ENCODE results near the gene TRPM6. TPM values are rescaled to one million over a fixed set of nuclear protein-coding genes. Genes with fewer than 3 reads are reported as not detected.
"Not testable (repeated sequence)": the region's sequence is repeated elsewhere in the genome, so short reads cannot be mapped to it uniquely, and the experiment has no call there.

Gene TRPM6, protein sequence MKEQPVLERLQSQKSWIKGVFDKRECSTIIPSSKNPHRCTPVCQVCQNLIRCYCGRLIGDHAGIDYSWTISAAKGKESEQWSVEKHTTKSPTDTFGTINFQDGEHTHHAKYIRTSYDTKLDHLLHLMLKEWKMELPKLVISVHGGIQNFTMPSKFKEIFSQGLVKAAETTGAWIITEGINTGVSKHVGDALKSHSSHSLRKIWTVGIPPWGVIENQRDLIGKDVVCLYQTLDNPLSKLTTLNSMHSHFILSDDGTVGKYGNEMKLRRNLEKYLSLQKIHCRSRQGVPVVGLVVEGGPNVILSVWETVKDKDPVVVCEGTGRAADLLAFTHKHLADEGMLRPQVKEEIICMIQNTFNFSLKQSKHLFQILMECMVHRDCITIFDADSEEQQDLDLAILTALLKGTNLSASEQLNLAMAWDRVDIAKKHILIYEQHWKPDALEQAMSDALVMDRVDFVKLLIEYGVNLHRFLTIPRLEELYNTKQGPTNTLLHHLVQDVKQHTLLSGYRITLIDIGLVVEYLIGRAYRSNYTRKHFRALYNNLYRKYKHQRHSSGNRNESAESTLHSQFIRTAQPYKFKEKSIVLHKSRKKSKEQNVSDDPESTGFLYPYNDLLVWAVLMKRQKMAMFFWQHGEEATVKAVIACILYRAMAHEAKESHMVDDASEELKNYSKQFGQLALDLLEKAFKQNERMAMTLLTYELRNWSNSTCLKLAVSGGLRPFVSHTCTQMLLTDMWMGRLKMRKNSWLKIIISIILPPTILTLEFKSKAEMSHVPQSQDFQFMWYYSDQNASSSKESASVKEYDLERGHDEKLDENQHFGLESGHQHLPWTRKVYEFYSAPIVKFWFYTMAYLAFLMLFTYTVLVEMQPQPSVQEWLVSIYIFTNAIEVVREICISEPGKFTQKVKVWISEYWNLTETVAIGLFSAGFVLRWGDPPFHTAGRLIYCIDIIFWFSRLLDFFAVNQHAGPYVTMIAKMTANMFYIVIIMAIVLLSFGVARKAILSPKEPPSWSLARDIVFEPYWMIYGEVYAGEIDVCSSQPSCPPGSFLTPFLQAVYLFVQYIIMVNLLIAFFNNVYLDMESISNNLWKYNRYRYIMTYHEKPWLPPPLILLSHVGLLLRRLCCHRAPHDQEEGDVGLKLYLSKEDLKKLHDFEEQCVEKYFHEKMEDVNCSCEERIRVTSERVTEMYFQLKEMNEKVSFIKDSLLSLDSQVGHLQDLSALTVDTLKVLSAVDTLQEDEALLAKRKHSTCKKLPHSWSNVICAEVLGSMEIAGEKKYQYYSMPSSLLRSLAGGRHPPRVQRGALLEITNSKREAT (N-terminal part only)
- total RNA-seq (2014; rRNA removed; shearing (Covaris generic)), result under 0.01 TPM in 1 of 2 replicates, not detected in the other

DNA sequence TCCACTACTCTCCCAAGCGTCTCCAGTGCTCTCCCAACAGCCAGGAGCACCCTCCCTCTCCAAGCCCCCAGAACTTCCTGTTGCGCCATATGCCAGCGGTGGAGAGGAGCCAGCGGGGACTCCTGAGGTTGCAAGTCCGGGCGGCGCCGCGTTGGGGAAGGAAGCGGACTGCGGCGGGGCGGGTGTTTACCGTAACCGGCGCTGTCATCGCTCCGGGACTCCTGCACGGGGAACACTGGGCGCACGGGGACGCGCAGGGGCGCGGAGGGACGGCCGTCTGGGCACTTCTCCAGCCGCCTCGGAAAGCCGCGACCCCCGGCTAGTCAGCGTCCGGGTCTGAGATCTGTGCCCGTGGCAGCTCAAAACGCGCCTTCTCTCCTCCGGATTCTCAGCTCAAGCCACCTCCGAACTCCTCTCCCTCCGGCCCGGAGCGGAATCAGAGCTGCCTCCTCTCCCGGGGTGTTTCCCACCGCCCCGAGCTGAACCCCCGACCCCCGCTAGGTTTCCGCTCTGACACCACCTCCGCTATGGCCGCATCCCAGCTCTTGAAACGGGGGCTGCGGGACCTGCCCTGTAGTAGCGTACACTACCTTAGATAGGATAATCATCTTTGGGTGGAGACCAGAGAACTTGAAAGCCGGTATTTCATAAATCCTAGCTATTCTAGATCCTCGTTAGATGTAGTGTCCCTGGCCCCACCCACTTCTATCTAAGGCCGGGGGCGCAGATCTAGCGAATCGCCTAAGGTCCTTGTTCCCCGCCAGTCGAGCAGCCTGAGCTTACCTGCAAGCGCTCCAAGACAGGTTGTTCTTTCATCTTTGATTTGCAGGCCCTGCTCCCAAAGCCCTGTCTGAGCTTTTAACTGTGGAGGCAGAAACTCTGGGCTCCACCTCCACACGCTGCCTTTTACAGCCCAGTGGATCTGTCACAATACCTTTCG lies at the start of gene TRPM6:
Gene TRPM6 (minus strand): TSS at position 881 of the 940 bp plus-strand sequence. CDS start 65 bp downstream, at position 816.
- peak; percentile 69 for DNase-seq (ENCODE audit: low read depth)

DNA sequence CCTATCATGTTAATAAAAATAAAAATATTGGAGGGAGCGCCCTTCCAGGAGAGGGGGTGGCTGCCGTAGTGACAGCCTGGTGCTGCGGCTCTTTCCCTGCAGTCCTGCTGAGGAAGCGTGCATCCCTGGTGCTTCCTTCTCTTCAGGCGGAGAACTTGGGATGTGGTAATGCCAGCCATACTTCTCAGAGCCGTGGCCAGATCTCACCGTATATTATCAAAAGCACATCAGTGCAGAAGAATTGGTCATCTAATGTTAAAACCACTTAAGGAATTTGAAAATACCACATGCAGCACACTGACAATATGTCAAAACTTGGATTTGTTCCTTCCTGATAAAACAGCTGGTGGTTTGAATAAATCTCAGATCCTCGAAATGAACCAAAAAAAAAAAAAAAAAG lies 47.3 kb upstream of the TRPM6 start:
- DNase-seq (ENCODE audit: low read depth), result peak; percentile 2

DNA sequence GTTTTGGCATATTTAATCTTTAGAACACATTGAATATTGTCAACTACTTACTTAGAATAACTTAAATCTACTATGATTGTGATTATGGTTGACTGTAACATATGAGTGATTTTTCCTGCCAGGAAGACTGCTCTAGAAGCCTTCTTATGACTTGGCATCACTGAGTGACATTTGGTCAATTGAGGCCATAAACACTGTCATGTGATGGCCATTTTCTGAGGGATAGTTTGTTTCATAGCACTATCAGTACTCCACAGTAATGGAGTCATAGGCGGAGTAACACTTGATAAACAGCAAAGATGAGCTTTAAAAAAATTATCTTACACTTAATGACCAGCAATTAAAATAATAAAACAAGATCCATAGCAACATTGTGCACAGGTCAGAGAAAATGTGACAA lies 34.0 kb upstream of the TRPM6 start:
- DNase-seq (ENCODE audit: low read depth), result no peak

DNA sequence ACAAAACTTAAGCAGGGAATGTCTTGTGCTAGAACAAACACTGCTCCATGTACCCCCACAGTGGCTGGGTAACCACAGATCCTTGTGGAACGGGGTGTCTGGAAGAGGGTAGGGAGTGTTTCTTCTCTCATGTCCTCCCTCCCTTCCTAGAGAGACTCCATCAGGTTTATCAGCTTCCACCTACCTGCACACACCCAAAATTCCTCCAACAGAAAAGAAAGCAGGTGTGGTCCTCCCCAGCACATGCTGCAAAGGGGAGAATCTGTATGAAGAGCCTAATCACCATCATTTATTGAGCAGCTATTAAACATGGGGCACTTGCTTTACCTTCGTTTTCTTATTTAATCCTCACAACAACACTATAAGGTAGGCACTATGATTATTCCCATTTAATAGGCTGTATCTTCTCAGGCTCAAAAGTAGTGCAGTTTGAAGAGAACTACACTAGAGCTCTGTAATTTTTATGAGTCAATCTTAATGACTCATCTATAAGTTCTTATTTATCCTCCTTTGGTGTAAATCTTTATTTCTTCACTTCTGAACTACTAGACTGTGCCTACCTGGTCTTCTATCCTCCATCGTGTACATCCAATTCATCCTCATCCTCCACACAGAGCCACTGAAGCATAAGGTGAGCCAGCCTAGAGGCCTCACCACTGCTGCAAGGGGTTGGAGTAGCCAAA lies 33.4 kb upstream of the TRPM6 start:
- no peak for DNase-seq (ENCODE audit: low read depth)

DNA sequence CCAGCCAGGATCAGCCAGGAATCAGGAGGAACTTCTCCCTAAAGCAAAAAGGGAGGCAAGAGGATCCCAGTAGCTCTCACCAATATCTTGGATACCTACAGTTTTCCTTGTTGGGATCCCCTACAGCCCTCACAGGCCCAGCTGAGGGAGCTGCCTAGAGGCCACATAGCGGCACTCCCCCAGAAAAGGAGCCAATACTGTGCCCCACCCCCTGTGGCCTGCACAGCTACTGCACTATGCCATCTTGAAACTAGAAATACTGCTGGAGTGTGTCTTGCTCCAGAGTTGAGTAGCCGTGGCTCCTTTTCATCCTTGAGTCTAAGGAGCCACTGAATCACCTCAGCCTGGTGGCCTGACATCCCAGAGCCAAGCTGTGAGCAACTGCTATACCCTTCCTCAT lies 22.3 kb upstream of the TRPM6 start:
- no peak for DNase-seq (ENCODE audit: low read depth)

DNA sequence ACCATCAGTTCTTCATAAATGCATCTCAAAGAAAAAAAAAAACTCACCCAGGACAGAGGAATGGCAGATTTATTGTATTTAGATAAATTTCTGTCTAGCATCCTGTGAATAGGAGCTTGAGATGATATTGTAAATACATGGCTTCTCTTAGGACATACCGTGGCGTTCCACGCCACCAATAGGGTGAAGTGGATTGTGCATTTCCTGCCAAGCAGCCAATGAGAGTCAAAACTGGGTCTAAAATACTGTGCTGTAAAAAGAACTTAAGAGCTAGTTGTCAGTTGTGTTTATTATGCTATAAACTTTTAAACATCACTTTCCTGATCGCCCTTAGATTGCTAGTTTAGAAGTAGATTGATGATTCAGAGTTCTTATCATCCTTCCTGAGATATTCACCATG lies 20.9 kb upstream of the TRPM6 start:
- DNase-seq (ENCODE audit: low read depth), result no peak

DNA sequence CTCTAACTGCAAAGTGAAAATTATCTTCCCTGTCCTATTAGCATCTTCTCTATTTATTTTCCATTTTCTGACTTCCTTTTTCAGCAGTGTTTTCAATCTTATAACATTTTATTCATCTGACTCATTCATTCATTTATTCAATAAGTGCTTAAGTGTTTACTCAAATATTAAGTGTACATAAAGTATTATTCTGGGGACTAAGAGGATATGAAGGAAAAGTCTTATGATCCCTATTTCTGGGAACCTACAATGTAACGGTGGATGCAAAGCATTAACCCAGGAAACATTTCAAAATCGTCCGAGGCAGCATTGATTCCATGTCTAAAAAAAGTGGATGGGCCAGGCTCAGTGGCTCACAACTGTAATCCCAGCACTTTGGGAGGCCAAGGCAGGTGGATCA lies 19.4 kb upstream of the TRPM6 start:
- no peak for DNase-seq (ENCODE audit: low read depth)

DNA sequence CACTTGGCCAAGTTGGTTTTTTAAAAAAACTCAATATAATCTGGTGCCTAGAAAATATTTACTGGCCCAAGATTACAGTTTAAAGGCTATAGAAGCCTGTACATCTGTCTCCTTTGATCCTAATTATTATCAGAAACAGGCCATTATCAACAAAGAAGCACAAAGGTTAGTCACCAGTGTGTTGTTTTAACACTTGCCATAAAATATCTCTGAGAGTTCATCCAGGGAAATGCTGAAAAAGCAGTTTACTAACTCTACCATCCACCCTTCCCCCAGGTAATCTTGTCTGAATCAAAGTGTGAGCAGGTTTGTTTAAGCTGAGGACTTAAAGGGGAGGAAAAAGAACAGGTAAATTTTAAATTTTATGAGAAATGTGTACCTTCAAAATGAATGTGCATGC lies 13.3 kb upstream of the TRPM6 start:
- DNase-seq (ENCODE audit: low read depth), result no peak

DNA sequence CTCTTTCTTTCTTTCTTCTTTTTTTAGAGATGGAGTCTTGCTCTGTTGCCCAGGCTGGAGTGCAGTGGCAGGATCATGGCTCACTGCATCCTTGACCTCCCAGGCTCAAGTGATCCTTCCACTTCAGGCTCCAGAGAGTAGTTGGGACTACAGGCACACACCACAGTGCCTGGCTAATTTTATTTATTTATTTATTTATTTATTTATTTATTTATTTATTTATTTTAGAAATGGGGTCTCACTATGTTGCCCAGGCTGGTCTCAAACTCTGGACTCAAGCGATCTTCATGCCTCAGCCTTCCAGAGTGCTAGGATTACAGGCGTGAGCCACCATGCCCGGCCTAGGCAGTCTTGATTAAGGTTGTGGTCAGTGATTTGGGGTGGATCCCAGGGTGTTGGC lies 728 bp upstream of the TRPM6 start:
- DNase-seq (ENCODE audit: low read depth), result not testable (repeated sequence)

DNA sequence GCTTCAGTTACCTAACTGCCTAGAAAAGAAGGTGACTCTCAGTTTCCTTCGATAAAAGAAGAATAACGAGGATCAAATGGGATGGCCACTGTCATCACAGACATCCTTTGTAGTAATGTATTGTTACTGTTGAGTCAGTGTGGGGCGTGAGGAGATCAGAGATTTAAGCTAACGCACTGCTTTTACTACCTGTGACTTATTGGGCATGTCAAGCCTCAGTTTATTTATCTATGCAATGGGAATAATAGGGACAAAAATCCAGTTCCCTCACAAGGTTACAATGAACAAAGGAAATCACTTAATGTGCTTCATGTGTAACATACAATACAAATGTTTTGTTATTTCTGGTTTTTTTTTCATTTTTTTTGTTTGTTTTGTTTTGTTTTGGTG lies 255 bp upstream of the TRPM6 start:
- DNase-seq (ENCODE audit: low read depth), result no peak

DNA sequence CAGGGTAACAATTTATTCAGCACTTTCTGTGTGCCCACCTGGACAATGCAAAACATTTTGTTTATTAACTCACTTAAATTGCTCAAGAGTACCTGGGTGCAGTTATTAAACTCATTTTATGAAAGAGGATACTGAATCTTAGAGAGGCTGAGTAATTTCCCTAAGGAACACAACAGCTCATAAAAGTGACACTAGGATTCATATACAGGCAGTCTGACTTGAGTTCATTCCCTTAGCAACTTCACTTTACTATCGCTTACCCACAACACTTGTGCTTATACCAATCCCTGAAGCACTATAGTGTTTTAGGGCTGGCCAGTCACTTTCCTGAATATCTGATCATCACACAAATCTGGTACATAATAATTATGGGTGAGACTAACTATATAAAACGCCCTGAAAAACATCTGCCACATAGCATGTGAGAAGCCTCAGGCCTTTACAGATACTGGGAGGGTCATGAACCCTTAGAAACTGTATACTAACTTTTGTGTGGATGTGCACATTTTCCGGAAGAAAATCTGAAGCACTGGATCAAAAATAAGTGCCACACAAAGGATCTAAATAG lies 11.3 kb downstream of the TRPM6 start:
- DNase-seq (ENCODE audit: low read depth), result no peak

DNA sequence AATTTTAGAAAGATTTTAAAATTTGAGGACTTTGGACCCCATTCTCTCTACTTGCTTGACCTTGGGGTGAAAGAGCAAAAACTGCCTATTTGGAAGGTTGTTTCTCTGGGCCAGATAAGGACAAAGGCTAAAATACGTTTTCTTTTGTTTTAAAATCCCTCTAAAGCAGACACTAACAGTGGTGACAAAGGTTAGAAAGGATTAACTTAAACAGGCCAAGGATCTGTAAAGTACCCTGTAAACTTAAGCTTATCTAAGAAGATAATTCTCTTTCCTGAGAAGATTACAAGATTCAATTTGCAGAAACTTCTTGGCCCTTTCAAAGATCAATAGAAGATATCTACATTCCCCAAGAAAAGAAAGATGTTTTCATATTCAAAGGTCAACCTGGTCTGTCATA lies 12.1 kb downstream of the TRPM6 start:
- no peak for DNase-seq (ENCODE audit: low read depth)

DNA sequence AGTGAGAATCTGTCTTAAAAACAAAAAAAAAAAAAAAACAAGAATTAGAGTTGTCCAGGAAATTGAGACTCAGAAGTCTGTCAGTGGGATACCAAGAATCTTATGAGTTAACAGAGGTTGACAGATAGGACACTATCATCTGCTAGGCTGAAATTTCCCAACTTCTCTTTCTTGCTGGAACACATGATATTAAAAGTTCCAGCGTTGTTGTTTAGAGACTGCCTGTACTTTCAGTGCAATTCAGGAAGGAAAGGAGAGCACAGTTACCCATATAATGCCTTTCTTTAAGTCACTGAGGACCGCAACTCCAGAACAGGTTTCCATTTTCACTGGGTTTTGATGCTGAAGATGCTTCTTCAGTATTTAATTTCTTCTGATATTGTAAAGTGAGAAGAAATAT lies 13.5 kb downstream of the TRPM6 start:
- DNase-seq (ENCODE audit: low read depth), result no peak

DNA sequence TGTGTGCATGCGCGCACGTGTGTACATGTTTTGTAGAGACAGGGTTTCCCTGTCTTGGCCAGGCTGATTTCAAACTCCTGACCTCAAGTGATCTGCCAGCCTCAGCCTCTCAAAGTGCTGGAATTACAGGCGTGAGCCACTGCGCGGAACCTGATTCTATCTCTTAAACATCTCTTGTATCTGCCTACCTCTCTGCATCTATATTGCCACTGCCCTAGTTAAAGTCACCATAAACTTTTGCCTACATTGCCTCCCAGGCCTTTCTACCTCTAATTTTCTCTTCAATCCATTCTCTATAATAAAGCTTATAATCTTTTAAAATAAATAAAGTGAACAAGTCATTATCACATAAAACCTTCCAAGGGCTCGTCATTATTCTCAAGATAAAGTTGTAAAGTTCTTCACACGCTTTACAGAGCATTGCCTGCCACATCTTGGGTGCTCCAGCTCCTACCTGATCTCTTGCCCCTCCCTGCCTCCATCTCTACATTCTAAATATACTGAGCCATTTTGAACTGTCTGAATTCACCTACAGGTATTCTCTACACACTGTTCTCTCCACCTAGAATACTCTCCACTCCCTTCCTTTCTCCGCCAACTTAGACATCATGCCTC lies 15.0 kb downstream of the TRPM6 start:
- DNase-seq (ENCODE audit: low read depth), result no peak

DNA sequence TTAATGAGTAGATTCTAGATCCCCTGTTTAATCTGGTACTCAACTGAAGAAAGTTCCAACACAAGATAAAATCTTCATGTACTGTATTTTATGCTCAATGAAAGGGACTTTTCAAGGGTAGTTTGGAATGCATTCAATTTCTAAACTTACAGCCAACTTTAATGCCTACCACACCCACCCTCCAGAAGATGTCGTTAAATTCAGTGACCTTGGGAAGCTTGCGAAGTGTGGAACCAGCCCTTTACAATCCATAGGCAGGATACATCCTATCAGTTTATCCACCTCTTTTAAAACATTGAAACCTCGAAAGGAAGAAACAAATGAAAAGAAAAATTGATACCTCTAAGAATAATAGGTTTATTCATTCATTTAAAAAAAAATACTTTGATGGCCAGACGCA lies 20.2 kb downstream of the TRPM6 start:
- DNase-seq (ENCODE audit: low read depth), result no peak

DNA sequence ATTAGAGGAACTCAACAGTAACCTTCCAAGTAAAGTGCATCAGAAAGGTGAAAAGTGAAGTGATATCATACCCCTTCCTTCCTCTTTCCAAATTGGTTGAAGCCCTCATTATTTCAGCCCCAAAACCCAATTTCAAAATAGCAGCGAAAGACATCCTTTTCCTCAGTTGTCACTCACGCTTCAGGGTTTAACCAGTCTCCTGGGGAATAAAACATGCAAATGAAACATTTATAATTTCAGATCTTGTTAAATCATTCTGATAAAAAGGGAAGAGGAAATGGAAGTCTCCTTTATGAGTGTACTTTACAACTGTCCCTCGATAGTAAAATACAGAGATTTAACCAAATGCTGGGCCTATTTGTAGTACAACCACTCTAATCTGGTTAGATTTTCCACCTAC lies 22.5 kb downstream of the TRPM6 start:
- DNase-seq (ENCODE audit: low read depth), result no peak

DNA sequence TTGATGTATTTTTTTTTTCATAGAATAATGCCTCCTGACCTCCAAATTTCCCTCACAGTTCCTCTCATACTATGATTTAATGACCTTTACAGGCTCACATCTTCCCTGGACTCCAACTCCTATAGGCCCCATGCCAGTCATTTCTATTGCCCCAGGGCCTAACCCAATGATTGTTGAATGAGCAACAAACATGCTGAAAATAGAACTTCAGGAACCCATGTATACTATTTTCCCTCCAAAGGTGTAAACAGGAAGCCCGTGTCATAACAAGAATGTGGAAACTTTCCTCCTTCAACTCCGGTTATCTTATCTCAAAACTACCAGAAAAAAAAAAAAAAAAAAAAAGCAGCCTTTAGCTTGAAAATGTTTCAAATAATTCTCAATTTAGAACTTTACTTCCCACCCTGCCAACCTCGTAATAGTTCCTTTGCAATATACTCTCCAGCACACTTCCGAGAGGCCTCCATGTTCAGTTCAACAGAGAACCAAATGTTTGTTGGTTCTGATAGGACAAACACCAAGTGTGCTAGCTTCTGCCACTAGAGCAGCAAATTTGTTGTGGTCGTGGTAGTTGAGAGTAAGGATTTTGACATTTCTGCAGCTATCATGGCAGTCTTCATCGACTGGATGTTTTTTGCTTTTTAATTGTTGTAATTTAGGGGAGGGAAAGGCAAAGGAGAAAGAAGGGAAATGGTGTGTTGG lies 25.8 kb downstream of the TRPM6 start:
- no peak for DNase-seq (ENCODE audit: low read depth)

DNA sequence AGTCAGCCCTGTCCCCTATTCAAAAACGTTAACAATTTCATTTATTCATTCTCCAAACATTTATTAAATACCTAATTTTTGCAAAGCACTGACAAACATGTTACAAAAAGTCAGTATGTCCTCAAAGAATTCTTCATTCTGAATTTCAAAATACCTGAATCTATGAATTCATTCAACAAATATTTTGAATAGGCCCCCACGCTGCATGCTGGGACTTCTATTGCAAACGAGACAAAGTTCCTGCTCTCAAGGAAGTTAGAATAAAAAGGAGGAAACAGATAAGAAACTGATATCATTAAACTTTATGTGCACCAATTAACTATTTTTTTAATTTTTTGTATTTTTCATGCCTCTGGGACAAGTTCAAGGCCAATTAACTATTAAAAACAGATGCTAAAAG lies 26.6 kb downstream of the TRPM6 start:
- DNase-seq (ENCODE audit: low read depth), result no peak

DNA sequence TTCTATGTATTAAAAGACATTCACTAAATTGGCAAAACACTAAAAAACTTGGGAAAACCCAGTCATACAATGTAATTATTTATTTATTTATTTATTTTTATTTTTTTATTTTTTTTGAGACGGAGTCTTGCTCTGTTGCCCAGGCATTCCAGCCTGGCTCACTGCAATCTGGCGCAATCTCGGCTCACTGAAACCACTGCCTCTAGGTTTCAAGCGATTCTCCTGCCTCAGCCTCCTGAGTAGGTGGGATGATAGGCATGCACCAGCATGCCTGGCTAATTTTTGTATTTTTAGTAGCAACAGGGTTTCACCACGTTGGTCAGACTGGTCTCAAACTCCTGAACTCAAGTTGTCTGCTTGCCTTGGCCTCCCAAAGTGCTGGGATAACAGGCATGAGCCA lies 27.5 kb downstream of the TRPM6 start:
- DNase-seq (ENCODE audit: low read depth), result not testable (repeated sequence)

Data from RPMI7951 (cell line).